ENCODE data around the gene CHGA. TPM values are rescaled to one million over a fixed set of nuclear protein-coding genes. Genes with fewer than 3 reads are reported as not detected.

The CHGA gene
- total RNA-seq, 1 experiment from 2014 or later, result not detected

GRCh38 chr14:92930737-92931602 is 8.0 kb downstream of the CHGA start:
- no peak for DNase-seq (ENCODE audit: low spot score)

GRCh38 chr14:92931681-92932447 is 8.9 kb downstream of the CHGA start:
- DNase-seq (ENCODE audit: low spot score), result no peak

- DNase-seq (ENCODE audit: low spot score), result no peak
These were observed 9.8 kb downstream of the CHGA start for GRCh38 chr14:92932448-92933395.

- no peak for DNase-seq (ENCODE audit: low spot score)
These were observed 10.5 kb downstream of the CHGA start for GRCh38 chr14:92933481-92933880.

GRCh38 chr14:92934196-92935085 is 11.5 kb downstream of the CHGA start:
- no peak for DNase-seq (ENCODE audit: low spot score)

GRCh38 chr14:92935446-92935845 is 12.5 kb downstream of the CHGA start:
- DNase-seq (ENCODE audit: low spot score), result no peak

- no peak for DNase-seq (ENCODE audit: low spot score)
These were observed 13.1 kb downstream of the CHGA start for GRCh38 chr14:92936085-92936484.

- DNase-seq (ENCODE audit: low spot score), result no peak
These were observed 14.3 kb downstream of the CHGA start for GRCh38 chr14:92937051-92937937.

- DNase-seq (ENCODE audit: low spot score), result no peak
These were observed 15.4 kb downstream of the CHGA start for GRCh38 chr14:92938235-92938875.

- no peak for DNase-seq (ENCODE audit: low spot score)
These were observed 16.1 kb downstream of the CHGA start for GRCh38 chr14:92938890-92939671.

- DNase-seq (ENCODE audit: low spot score), result no peak
These were observed 16.7 kb downstream of the CHGA start for GRCh38 chr14:92939699-92940098.

GRCh38 chr14:92940543-92940942 is 17.6 kb downstream of the CHGA start:
- DNase-seq (ENCODE audit: low spot score), result no peak

GRCh38 chr14:92941531-92941930 is 18.6 kb downstream of the CHGA start:
- no peak for DNase-seq (ENCODE audit: low spot score)

GRCh38 chr14:92942136-92942535 is 19.2 kb downstream of the CHGA start:
- DNase-seq (ENCODE audit: low spot score), result no peak

- DNase-seq (ENCODE audit: low spot score), result no peak
These were observed 19.6 kb downstream of the CHGA start for GRCh38 chr14:92942576-92942975.

- DNase-seq (ENCODE audit: low spot score), result no peak
These were observed 20.2 kb downstream of the CHGA start for GRCh38 chr14:92942976-92943710.

- no peak for DNase-seq (ENCODE audit: low spot score)
These were observed 21.1 kb downstream of the CHGA start for GRCh38 chr14:92943855-92944570.
